ENCODE results near the gene MPDU1.

The MPDU1 gene

GRCh38 chr17:7610641-7611040 is 27.0 kb downstream of the MPDU1 start:
- no peak for TF ChIP-seq CTCF (IDR thresholded peaks at IDR 0.05; ENCODE audit: low read depth, low read length, missing control alignments)
- no peak overlapping the region for H3K4me3 ChIP-seq (ENCODE audit: low read depth, low read length)
- no peak for DNase-seq (ENCODE audit: low read depth)

GRCh38 chr17:7611635-7612293 is 28.1 kb downstream of the MPDU1 start:
- TF ChIP-seq CTCF (IDR thresholded peaks at IDR 0.05; ENCODE audit: low read depth, low read length, missing control alignments), result no peak

GRCh38 chr17:7612294-7612640 is 28.6 kb downstream of the MPDU1 start:
- no peak overlapping the region for H3K4me3 ChIP-seq (ENCODE audit: low read depth, low read length)
- DNase-seq (ENCODE audit: low read depth), result no peak
- TF ChIP-seq CTCF (IDR thresholded peaks at IDR 0.05; ENCODE audit: low read depth, low read length, missing control alignments), result no peak

More at GRCh38 chr17:7611635-7612293, 28.1 kb downstream of the MPDU1 start:
- DNase-seq (ENCODE audit: low read depth), result no peak
- no peak overlapping the region for H3K4me3 ChIP-seq (ENCODE audit: low read depth, low read length)

- H3K4me3 ChIP-seq (ENCODE audit: low read depth, low read length), result peak overlapping the region; percentile 96
- no peak for DNase-seq (ENCODE audit: low read depth)
- no peak for TF ChIP-seq CTCF (IDR thresholded peaks at IDR 0.05; ENCODE audit: low read depth, low read length, missing control alignments)
Measured at GRCh38 chr17:7613769-7614424, 30.2 kb downstream of the MPDU1 start.

- peak; percentile 99 for DNase-seq (ENCODE audit: low read depth)
- peak; percentile 72 for TF ChIP-seq CTCF (IDR thresholded peaks at IDR 0.05; ENCODE audit: low read depth, low read length, missing control alignments)
- peak within 1 kb of the TSS; percentile 96 for H3K4me3 ChIP-seq (ENCODE audit: low read depth, low read length)
Measured at GRCh38 chr17:7614425-7615264, 31.0 kb downstream of the MPDU1 start, which contains the start of gene FXR2. Gene FXR2, minus strand, starts transcription at chr17:7614897. Its CDS starts 365 bp downstream, at chr17:7614532.

- TF ChIP-seq CTCF (IDR thresholded peaks at IDR 0.05; ENCODE audit: low read depth, low read length, missing control alignments), result no peak
- no peak for DNase-seq (ENCODE audit: low read depth)
- H3K4me3 ChIP-seq (ENCODE audit: low read depth, low read length), result peak overlapping the region; percentile 57
Measured at GRCh38 chr17:7615265-7615747, 31.7 kb downstream of the MPDU1 start.

All from GM12864 (cell line).